Body of pancreas (tissue), 4 donors: ENCODE measurements around the gene ZNF628. TPM values are rescaled to one million over a fixed set of nuclear protein-coding genes. Genes with fewer than 3 reads are reported as not detected.

ENCODE experiments used
- ATAC-seq: fragments of 150-250 bp; one replicate; pipeline ENCODE4 v1.9.1; 2016
- DNase-seq, 4 donors: peaks; one replicate each; pipeline ENCODE4 v3.0.0-alpha.2; 2019
- H3K27ac ChIP-seq, 4 donors: fragments of 200-600 bp; sonication (generic); 1 replicate in 3 of 4; 2 replicates in 1 of 4; pipeline versions ENCODE4 v1.5.1 to v1.6.1; 2016 to 2019; ENCODE audit warnings: mild to moderate bottlenecking in 1 of 4, mixed read lengths in 1 of 4, moderate library complexity in 1 of 4
- H3K27me3 ChIP-seq, 2 donors: fragments of 200-600 bp; sonication (generic); one replicate each; pipeline ENCODE4 v1.6.0; 2016; ENCODE audit warnings: mild to moderate bottlenecking in 1 of 2
- H3K36me3 ChIP-seq, 2 donors: fragments of 200-600 bp; sonication (generic); replicated peaks in 1 of 2; 2 replicates each; pipeline ENCODE4 v1.5.1; 2016; ENCODE audit warnings: low read depth in 2 of 2; ENCODE audit not compliant: insufficient read depth in 1 of 2
- H3K4me1 ChIP-seq: fragments of 200-600 bp; sonication (generic); one replicate; pipeline ENCODE4 v1.6.0; 2016
- H3K4me3 ChIP-seq, 2 donors: fragments of 200-600 bp; sonication (generic); 1 replicate in 1 of 2; 2 replicates in 1 of 2; pipeline ENCODE4 v1.5.1; 2016 to 2019
- H3K9me3 ChIP-seq, 3 donors: fragments of 200-600 bp; sonication (generic); 1 replicate in 2 of 3; 2 replicates in 1 of 3; pipeline ENCODE4 v1.5.1; 2016
- POLR2A ChIP-seq, 3 donors: fragments of 450-650 bp; IDR thresholded peaks; one replicate each; pipeline ENCODE4 v1.6.1; 2016; ENCODE audit warnings: antibody characterized with exemption in 3 of 3, mild to moderate bottlenecking in 2 of 3
- WGBS, 2 donors: methylation state at CpG; one replicate each; pipeline ENCODE4 v1.1.5; 2017; 5-methylcytosine and 5-hydroxymethylcytosine counted together
- intact Hi-C: fragments of 100-400 bp; cut with DNase I; formaldehyde crosslinking; loops from one replicate; pipeline ENCODE4 v1.15.1; 2023
- total RNA-seq, 2 donors: library from RNA; depleted of rRNA; stranded (reverse); fragments of >200 nt; gene quantifications; one replicate each; pipeline ENCODE4 v1.1.0, GENCODE V29; 2016
- TF ChIP-seq, protein P1 (sequence below), 7 experiments: fragments of 450-650 bp in 4 of 7; fragments of 200-600 bp in 3 of 7; sonication (generic) in 3 of 7; IDR thresholded peaks; one replicate each; pipeline ENCODE4 v1.5.1; 2016 to 2019; ENCODE audit warnings: antibody characterized with exemption in 7 of 7

The ZNF628 gene
- total RNA-seq, 2 donors from 2014 or later, result 3.4 to 8.2 TPM

DNA sequence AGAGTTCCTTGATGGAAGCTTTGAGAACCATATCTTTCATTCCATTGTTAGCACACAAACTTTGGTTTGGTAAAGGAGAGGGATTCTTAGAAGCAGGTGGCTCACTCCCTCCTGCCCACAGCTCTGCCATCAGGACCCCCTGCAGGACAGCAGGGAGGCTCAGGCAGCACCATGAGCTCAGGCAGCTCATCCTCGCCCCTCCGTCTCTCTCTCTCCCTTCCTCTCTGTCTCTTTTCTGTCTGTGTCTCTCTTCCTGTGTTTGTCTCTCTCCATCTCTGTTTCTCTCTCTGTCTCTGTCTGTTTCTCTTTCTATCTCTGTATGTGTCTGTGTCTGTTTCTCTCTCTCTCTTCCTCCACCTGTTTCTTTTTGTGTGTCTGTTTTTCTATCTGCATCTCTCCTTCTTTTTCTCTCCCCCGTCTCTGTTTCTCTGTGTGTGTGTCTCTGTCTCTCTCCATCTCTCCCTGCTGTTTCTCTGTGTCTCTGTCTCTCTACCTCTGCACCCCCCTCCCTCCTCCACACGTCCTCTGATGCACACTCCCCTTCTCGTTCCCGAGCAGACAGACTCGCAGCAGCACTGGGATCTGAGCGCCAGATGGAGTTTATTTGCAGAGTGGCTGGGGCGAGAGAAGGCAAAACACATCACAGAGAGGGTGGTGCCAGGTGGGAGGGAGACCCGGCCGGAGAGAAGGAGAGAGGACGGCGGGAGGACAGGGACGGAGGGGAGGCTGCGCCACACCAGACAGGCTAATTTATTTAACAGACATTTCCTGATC lies 51.8 kb downstream of the ZNF628 start:
- Histone ChIP-seq H3K27ac (no peak overlapping the region), H3K4me1 (peaks cover 10% of the 10 kb centered on the region), H3K9me3 (no peaks in the 10 kb centered on the region), H3K36me3 (no peaks in the 10 kb centered on the region), H3K4me3 (no peak overlapping the region), H3K27me3 (no peaks in the 10 kb centered on the region)
- no peak for TF ChIP-seq POLR2A (IDR thresholded peaks at IDR 0.05)
- TF ChIP-seq, protein P1, sequence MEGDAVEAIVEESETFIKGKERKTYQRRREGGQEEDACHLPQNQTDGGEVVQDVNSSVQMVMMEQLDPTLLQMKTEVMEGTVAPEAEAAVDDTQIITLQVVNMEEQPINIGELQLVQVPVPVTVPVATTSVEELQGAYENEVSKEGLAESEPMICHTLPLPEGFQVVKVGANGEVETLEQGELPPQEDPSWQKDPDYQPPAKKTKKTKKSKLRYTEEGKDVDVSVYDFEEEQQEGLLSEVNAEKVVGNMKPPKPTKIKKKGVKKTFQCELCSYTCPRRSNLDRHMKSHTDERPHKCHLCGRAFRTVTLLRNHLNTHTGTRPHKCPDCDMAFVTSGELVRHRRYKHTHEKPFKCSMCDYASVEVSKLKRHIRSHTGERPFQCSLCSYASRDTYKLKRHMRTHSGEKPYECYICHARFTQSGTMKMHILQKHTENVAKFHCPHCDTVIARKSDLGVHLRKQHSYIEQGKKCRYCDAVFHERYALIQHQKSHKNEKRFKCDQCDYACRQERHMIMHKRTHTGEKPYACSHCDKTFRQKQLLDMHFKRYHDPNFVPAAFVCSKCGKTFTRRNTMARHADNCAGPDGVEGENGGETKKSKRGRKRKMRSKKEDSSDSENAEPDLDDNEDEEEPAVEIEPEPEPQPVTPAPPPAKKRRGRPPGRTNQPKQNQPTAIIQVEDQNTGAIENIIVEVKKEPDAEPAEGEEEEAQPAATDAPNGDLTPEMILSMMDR (IDR thresholded peaks at IDR 0.05), result no peak
- WGBS, 2 donors, result 23 to 32% methylated on average over 15 of the region's 15 CpGs
- no peak for ATAC-seq
- intact Hi-C loops, result no loop called here
- DNase-seq, result peak in 3 of 4 donors; percentile 31 to 40 (median 39)

DNA sequence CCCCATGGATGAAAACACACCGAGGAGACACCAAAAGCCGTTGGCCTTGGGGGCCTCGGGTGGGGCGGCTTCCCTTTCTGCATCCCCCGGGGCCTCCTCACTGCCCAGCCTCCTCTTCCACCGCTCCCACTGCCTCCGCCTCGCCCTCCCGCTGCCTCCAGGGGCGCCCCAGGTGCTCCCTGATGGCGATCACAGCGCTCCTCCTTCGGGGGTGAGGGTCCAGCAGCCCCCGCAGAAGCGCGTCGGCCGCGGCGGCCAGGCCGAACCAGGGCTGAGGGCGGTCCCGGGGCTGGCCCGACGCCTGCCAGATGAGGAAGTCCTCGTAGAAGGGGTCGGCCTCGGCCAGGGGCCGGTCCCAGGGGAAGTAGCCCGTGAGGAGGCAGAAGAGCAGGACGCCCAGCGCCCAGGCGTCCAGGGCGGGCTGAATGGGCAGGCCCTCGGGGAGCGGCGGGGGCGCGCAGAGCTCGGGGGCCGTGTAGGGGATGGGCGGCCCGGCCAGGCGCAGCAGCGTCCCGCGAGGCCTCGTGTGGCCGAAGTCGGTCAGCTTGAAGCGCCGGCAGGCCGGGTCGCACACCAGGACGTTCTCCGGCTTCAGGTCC lies 53.3 kb downstream of the ZNF628 start:
- Histone ChIP-seq H3K36me3 (no peaks in the 10 kb centered on the region), H3K27ac (no peak overlapping the region), H3K4me3 (no peak overlapping the region), H3K9me3 (no peaks in the 10 kb centered on the region), H3K27me3 (no peaks in the 10 kb centered on the region), H3K4me1 (peaks cover 10% of the 10 kb centered on the region)
- WGBS, 2 donors, result 82 to 84% methylated on average over 18 to 49 of the region's 56 CpGs
- intact Hi-C loops, result no loop called here
- TF ChIP-seq, protein P1 (IDR thresholded peaks at IDR 0.05), result no peak
- no peak for TF ChIP-seq POLR2A (IDR thresholded peaks at IDR 0.05)
- ATAC-seq (no peak), DNase-seq (no peak)

DNA sequence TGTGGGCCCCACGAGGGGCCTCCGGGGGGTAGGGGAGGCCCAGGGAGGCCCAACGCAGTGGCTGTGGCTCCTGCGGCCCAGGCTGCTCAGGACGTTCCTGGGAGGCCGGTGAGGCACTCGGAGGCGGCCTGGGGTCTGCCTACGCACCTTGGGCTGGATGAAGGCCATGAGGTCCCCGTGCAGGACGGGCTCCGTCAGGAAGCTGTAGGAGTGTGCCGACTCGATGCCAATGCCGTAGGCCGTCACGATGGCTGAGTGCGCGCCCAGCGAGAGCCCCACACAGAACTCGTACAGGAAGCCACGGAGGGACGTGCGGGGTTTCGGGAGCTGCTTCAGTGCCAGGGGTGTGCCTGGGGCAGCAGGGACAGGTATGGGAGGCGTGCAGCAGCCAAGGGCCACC lies 54.6 kb downstream of the ZNF628 start:
- WGBS, 2 donors, result 84 to 94% methylated on average over 2 to 21 of the region's 26 CpGs
- no peak for ATAC-seq
- no peak for TF ChIP-seq POLR2A (IDR thresholded peaks at IDR 0.05)
- TF ChIP-seq, protein P1 (IDR thresholded peaks at IDR 0.05), result no peak

More for the DNA sequence above, 54.6 kb downstream of the ZNF628 start:
- intact Hi-C loops, result no loop called here
- H3K4me3 ChIP-seq, result no peak overlapping the region
- DNase-seq, result no peak
- no peaks in the 10 kb centered on the region for H3K27me3 ChIP-seq
- H3K27ac ChIP-seq, result no peak overlapping the region
- H3K9me3 ChIP-seq, result no peaks in the 10 kb centered on the region
- H3K36me3 ChIP-seq, result no peaks in the 10 kb centered on the region
- peaks cover 7% of the 10 kb centered on the region for H3K4me1 ChIP-seq

Other genes starting within 250 kb of the ZNF628 start
- gene TMEM86B, start 247.9 kb upstream of the ZNF628 start, total RNA-seq, result 1 to 10 TPM; 1.6 to 3.0 TPM
- 10 to 100 TPM; 19.2 to 20.8 TPM for gene PPP6R1, start 217.6 kb upstream of the ZNF628 start, total RNA-seq
- gene HSPBP1, start 196.5 kb upstream of the ZNF628 start, total RNA-seq, result 10 to 100 TPM; 12.5 to 51.1 TPM
- gene BRSK1, start 192.6 kb upstream of the ZNF628 start, total RNA-seq, result 1 to 10 TPM in 1 of 2 donors, under 1 TPM in 1; 0.66 to 1.0 TPM
- gene TMEM150B, start 151.3 kb upstream of the ZNF628 start, total RNA-seq, result 1 to 10 TPM in 1 of 2 donors, not detected in 1; 1.0 TPM
- 10 to 100 TPM; 14.8 to 17.6 TPM for gene KMT5C, start 136.7 kb upstream of the ZNF628 start, total RNA-seq
- gene COX6B2, start 121.9 kb upstream of the ZNF628 start, total RNA-seq, result 1 to 10 TPM in 1 of 2 donors, not detected in 1; 1.6 TPM
- not detected for gene GARIN5B, start 113.4 kb upstream of the ZNF628 start, total RNA-seq
- gene IL11, start 106.2 kb upstream of the ZNF628 start, total RNA-seq, result not detected
- gene TMEM190, start 99.8 kb upstream of the ZNF628 start, total RNA-seq, result not detected
- gene TMEM238, start 92.3 kb upstream of the ZNF628 start, total RNA-seq, result 10 to 100 TPM; 12.5 to 53.4 TPM
- 100 to 1,000 TPM; 113 to 268 TPM for gene RPL28, start 90.7 kb upstream of the ZNF628 start, total RNA-seq
- 1 to 10 TPM; 6.5 to 7.9 TPM for gene UBE2S, start 68.8 kb upstream of the ZNF628 start, total RNA-seq
- gene SHISA7, start 33.3 kb upstream of the ZNF628 start, total RNA-seq, result not detected
- 10 to 100 TPM; 38.4 to 75.8 TPM for gene ISOC2, start 15.0 kb upstream of the ZNF628 start, total RNA-seq
- not detected for gene C19orf85, start 11.9 kb upstream of the ZNF628 start, total RNA-seq
- gene NAT14, start 8.6 kb downstream of the ZNF628 start, total RNA-seq, result 1 to 10 TPM; 4.2 to 8.2 TPM
- gene SSC5D, start 11.8 kb downstream of the ZNF628 start, total RNA-seq, result 1 to 10 TPM; 2.6 to 3.3 TPM
- gene SBK2, start 60.5 kb downstream of the ZNF628 start, total RNA-seq, result not detected
- gene SBK3, start 68.9 kb downstream of the ZNF628 start, total RNA-seq, result not detected
- gene ZNF579, start 104.2 kb downstream of the ZNF628 start, total RNA-seq, result 1 to 10 TPM; 3.3 to 6.2 TPM
- gene FIZ1, start 122.9 kb downstream of the ZNF628 start, total RNA-seq, result 10 to 100 TPM in 1 of 2 donors, 1 to 10 TPM in 1; 5.7 to 13.5 TPM
- 10 to 100 TPM; 29.7 to 45.4 TPM for gene ZNF524, start 123.7 kb downstream of the ZNF628 start, total RNA-seq
- gene ZNF865, start 129.0 kb downstream of the ZNF628 start, total RNA-seq, result 10 to 100 TPM in 1 of 2 donors, 1 to 10 TPM in 1; 6.5 to 14.8 TPM
- 1 to 10 TPM; 6.9 to 9.6 TPM for gene ZNF784, start 147.9 kb downstream of the ZNF628 start, total RNA-seq
- 10 to 100 TPM; 29.7 to 36.1 TPM for gene ZNF580, start 164.4 kb downstream of the ZNF628 start, total RNA-seq
- 10 to 100 TPM; 16.8 to 20.2 TPM for gene ZNF581, start 167.0 kb downstream of the ZNF628 start, total RNA-seq
- 10 to 100 TPM in 1 of 2 donors, 1 to 10 TPM in 1; 5.9 to 15.0 TPM for gene CCDC106, start 171.6 kb downstream of the ZNF628 start, total RNA-seq
- gene U2AF2, start 178.4 kb downstream of the ZNF628 start, total RNA-seq, result 100 to 1,000 TPM in 1 of 2 donors, 10 to 100 TPM in 1; 53.4 to 106 TPM
- 10 to 100 TPM; 52.1 to 52.4 TPM for gene EPN1, start 198.6 kb downstream of the ZNF628 start, total RNA-seq